Activated CD8-positive, alpha-beta T cell treated with anti-CD3 and anti-CD28 coated beads for 36 hours (primary cell): Measurements from ENCODE around the gene ACSF2. TPM values are rescaled to one million over a fixed set of nuclear protein-coding genes. Genes with fewer than 3 reads are reported as not detected.

ENCODE experiments used
- ATAC-seq: fragments of 200-7000 bp; cut with Tn5 transposase; one replicate; pipeline ENCODE4 v1.10.0; 2021; ENCODE audit warnings: mild to moderate bottlenecking, moderate library complexity
- CTCF ChIA-PET: fragments of 350-600 bp; sonication (Branson Sonifier 250); formaldehyde crosslinking; loops from one replicate; lab custom pipeline; 2021; ENCODE audit warnings: antibody characterized with exemption; lab: Charles Lee
- POLR2A ChIA-PET: fragments of 350-600 bp; sonication (Branson Sonifier 250); formaldehyde crosslinking; loops from one replicate; lab custom pipeline; 2021; ENCODE audit warnings: antibody characterized with exemption; lab: Charles Lee
- DNase-seq: peaks from one replicate; pipeline ENCODE4 v3.0.0-alpha.2; 2020
- H3K27ac Mint-ChIP-seq: one replicate; pipeline ENCODE4 v1.8.0; 2021; ENCODE audit warnings: mild to moderate bottlenecking, mixed read lengths
- H3K27me3 Mint-ChIP-seq: one replicate; pipeline ENCODE4 v1.8.0; 2021; ENCODE audit warnings: mixed read lengths
- H3K36me3 Mint-ChIP-seq: one replicate; pipeline ENCODE4 v1.8.0; 2021; ENCODE audit warnings: low read depth, mixed read lengths
- H3K4me1 Mint-ChIP-seq: one replicate; pipeline ENCODE4 v1.8.0; 2021; ENCODE audit warnings: low read depth, mixed read lengths
- H3K4me3 Mint-ChIP-seq: one replicate; pipeline ENCODE4 v1.8.0; 2021; ENCODE audit warnings: mild to moderate bottlenecking, moderate library complexity, mixed read lengths
- H3K9me3 Mint-ChIP-seq: one replicate; pipeline ENCODE4 v1.8.0; 2021; ENCODE audit warnings: mixed read lengths
- CTCF ChIP-seq: fragments of 200-600 bp; IDR thresholded peaks from one replicate; pipeline ENCODE4 v1.8.0; 2022; ENCODE audit warnings: antibody characterized with exemption, mild to moderate bottlenecking
- intact Hi-C: fragments of 100-400 bp; cut with micrococcal nuclease; formaldehyde crosslinking; loops from one replicate; pipeline ENCODE4 v1.10.0; 2022
- total RNA-seq, 2 experiments: library from RNA; stranded (reverse); gene quantifications; one replicate each; pipeline ENCODE4 v1.2.3, GENCODE V29; 2021

The ACSF2 gene
- total RNA-seq, 2 experiments from 2014 or later, result 14.5 to 17.5 TPM

DNA sequence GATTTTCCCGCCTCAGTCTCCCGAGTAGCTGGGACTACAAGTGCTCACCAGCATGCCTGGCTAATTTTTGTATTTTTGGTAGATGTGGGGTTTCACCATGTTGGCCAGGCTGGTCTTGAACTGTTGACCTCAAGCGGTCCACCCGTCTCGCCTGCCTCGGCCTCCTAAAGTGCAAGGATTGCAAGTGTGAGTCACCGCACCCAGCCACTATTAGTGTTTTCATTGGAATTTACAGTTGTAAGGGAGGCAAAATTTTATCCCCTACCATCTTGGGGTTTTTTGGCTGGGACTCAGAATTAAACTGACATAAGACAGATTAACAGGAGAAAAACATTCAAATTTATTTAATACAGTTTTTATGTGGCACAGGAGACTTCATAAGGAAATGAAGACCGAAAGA, 69.9 kb downstream of the ACSF2 start:
- Mint-ChIP-seq H3K4me3 (no peak overlapping the region), H3K27ac (no peak overlapping the region), H3K27me3 (no peaks in the 10 kb centered on the region), H3K9me3 (no peaks in the 10 kb centered on the region), H3K36me3 (no peaks in the 10 kb centered on the region), H3K4me1 (no peaks in the 10 kb centered on the region)
- POLR2A ChIA-PET, result interaction anchor here (1.1 kb wide), 1 partner anchor 11 kb away, joined by 3 read pairs; no protein-coding TSS in a partner anchor
- intact Hi-C loops, result no loop called here
- TF ChIP-seq CTCF, result no peak
- CTCF ChIA-PET, result interaction anchor here (1.4 kb wide), 1 partner anchor 12 kb away, joined by 6 read pairs; no protein-coding TSS in a partner anchor
- DNase-seq, result no peak
- no peak for ATAC-seq

GRCh38 chr17:50498021-50498874, 72.2 kb downstream of the ACSF2 start:
- POLR2A ChIA-PET, result no interaction called here

GRCh38 chr17:50499270-50499669, 73.3 kb downstream of the ACSF2 start:
- ChIA-PET CTCF (no interaction called here), POLR2A (no interaction called here)
- peaks cover 12% of the 10 kb centered on the region for H3K4me1 Mint-ChIP-seq

More at GRCh38 chr17:50498021-50498874, 72.2 kb downstream of the ACSF2 start:
- H3K27me3 Mint-ChIP-seq, result no peaks in the 10 kb centered on the region
- H3K9me3 Mint-ChIP-seq, result no peaks in the 10 kb centered on the region
- ATAC-seq (no peak), DNase-seq (no peak)
- H3K4me1 Mint-ChIP-seq, result peaks cover 4% of the 10 kb centered on the region
- CTCF ChIA-PET, result interaction anchor here (0.6 to 1.8 kb wide), 3 partner anchors 15 to 136 kb away, joined by 3 to 5 read pairs (median 4); partner anchors contain the start of gene RSAD1
- intact Hi-C loops, result no loop called here
- no peak for TF ChIP-seq CTCF
- H3K27ac Mint-ChIP-seq, result no peak overlapping the region
- no peaks in the 10 kb centered on the region for H3K36me3 Mint-ChIP-seq
- H3K4me3 Mint-ChIP-seq, result no peak overlapping the region

GRCh38 chr17:50499721-50500120, 73.7 kb downstream of the ACSF2 start:
- H3K36me3 Mint-ChIP-seq, result no peaks in the 10 kb centered on the region
- H3K4me1 Mint-ChIP-seq, result peaks cover 16% of the 10 kb centered on the region
- CTCF ChIA-PET, result interaction anchor here (6.9 kb wide), 1 partner anchor 21 kb away, joined by 40 read pairs; the partner anchor contains the start of gene RSAD1
- H3K27me3 Mint-ChIP-seq, result no peaks in the 10 kb centered on the region
- POLR2A ChIA-PET, result no interaction called here
- H3K9me3 Mint-ChIP-seq, result no peaks in the 10 kb centered on the region
- intact Hi-C loops, result no loop called here
- ATAC-seq (no peak), DNase-seq (no peak)
- TF ChIP-seq CTCF, result no peak
- no peak overlapping the region for H3K4me3 Mint-ChIP-seq
- no peak overlapping the region for H3K27ac Mint-ChIP-seq

More at GRCh38 chr17:50499270-50499669, 73.3 kb downstream of the ACSF2 start:
- no peak for ATAC-seq
- no peak for TF ChIP-seq CTCF
- Mint-ChIP-seq H3K4me3 (no peak overlapping the region), H3K27ac (no peak overlapping the region), H3K36me3 (no peaks in the 10 kb centered on the region), H3K9me3 (no peaks in the 10 kb centered on the region), H3K27me3 (no peaks in the 10 kb centered on the region)
- intact Hi-C loops, result no loop called here
- no peak for DNase-seq

GRCh38 chr17:50501054-50501453, 75.0 kb downstream of the ACSF2 start:
- no peak for ATAC-seq
- TF ChIP-seq CTCF, result peak; percentile 48
- DNase-seq, result peak; percentile 65
- Mint-ChIP-seq H3K4me3 (no peak overlapping the region), H3K27me3 (no peaks in the 10 kb centered on the region), H3K27ac (no peak overlapping the region), H3K4me1 (peaks cover 22% of the 10 kb centered on the region), H3K36me3 (no peaks in the 10 kb centered on the region), H3K9me3 (no peaks in the 10 kb centered on the region)
- ChIA-PET CTCF (interaction anchor here (0.6 to 6.9 kb wide), 16 partner anchors 8 to 282 kb away, joined by 3 to 50 read pairs (median 5); partner anchors contain the start of genes LRRC59, RSAD1 and SPATA20), POLR2A (interaction anchor here (0.6 kb wide), 1 partner anchor 120 kb away, joined by 3 read pairs; no protein-coding TSS in a partner anchor)
- intact Hi-C loops, result no loop called here
